Tibial nerve (tissue), 4 donors: Measurements from ENCODE around the gene NME3.

Experiments used
- EP300 ChIP-seq, 2 donors: sonication (generic); formaldehyde crosslinking; IDR thresholded peaks; one replicate each; pipeline ENCODE4 v1.6.1; 2017; ENCODE audit warnings: antibody characterized with exemption in 2 of 2, mild to moderate bottlenecking in 1 of 2
- POLR2A ChIP-seq, 2 donors: fragments of 450-650 bp; IDR thresholded peaks; one replicate each; pipeline ENCODE4 v1.6.1; 2017; ENCODE audit warnings: antibody characterized with exemption in 2 of 2, mild to moderate bottlenecking in 2 of 2, moderate library complexity in 2 of 2
- TF ChIP-seq, protein P1 (sequence below), 5 experiments: fragments of 200-600 bp in 3 of 5; fragments of 450-650 bp in 2 of 5; sonication (generic) in 3 of 5; IDR thresholded peaks; one replicate each; pipeline ENCODE4 v1.5.1; 2016 to 2019; ENCODE audit warnings: antibody characterized with exemption in 5 of 5, mild to moderate bottlenecking in 3 of 5, moderate library complexity in 2 of 5

DNA sequence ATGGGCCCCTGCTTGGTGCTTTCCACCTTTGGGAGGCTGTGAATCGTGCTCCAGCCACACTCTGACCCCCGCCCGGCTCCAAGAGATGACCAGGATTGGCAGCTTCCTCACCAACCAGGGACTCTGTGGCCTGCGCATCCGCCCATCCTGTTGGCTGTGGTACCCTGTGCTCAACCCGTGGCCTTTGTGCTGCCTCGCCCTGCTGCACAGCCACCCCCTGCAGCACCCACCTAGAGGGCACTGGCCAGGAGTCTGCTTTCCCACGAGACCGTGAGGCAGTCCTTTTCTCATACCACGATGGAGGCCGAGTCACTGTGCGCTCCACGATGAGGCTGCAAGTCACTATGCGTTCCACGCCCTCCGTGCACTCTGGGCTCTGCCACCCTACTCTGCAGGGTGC, 19.4 kb downstream of the NME3 start:
- TF ChIP-seq, protein P1, sequence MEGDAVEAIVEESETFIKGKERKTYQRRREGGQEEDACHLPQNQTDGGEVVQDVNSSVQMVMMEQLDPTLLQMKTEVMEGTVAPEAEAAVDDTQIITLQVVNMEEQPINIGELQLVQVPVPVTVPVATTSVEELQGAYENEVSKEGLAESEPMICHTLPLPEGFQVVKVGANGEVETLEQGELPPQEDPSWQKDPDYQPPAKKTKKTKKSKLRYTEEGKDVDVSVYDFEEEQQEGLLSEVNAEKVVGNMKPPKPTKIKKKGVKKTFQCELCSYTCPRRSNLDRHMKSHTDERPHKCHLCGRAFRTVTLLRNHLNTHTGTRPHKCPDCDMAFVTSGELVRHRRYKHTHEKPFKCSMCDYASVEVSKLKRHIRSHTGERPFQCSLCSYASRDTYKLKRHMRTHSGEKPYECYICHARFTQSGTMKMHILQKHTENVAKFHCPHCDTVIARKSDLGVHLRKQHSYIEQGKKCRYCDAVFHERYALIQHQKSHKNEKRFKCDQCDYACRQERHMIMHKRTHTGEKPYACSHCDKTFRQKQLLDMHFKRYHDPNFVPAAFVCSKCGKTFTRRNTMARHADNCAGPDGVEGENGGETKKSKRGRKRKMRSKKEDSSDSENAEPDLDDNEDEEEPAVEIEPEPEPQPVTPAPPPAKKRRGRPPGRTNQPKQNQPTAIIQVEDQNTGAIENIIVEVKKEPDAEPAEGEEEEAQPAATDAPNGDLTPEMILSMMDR (IDR thresholded peaks at IDR 0.05), result no peak
- TF ChIP-seq POLR2A (IDR thresholded peaks at IDR 0.05), result no peak
- TF ChIP-seq EP300 (IDR thresholded peaks at IDR 0.05), result no peak
